ENCODE data around the gene SCN3B. TPM values are rescaled to one million over a fixed set of nuclear protein-coding genes. Genes with fewer than 3 reads are reported as not detected.

SCN3B gene
- total and polyA plus RNA-seq, 9 of the 15 experiments (the other 6 are each of a cell fraction or from before 2014, with no cell fraction given): 0.01 to 0.15 (median 0.04) TPM; not detected in 6

DNA sequence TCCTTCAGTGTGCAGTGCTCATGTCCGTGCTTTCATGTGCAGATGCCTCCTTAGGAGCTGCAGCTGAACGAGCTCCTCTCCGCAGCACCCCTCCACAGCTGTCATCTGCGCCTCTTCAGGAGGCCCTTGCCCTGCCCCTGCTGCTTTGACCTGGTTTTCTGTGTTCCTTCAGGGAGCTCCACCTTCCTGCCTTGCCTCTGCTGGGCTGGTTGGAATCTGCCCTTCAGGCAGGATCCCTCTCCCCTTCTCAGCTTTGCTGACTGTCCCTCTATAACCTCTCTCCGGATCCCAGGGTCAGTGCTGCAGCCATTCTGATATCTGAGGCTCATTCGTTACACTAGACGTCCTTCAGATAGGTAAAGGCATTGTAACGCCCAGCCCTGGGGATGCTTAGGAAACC is 67.9 kb downstream of the SCN3B start:
- in situ Hi-C loops (cut with MboI): no loop called here
- H3K4me3 ChIP-seq: no peak overlapping the region
- no TSS peak for BruUV-seq (replicated peaks)
- intact Hi-C loops (cut with micrococcal nuclease): no loop called here
- H3K79me2 ChIP-seq (ENCODE audit: control insufficient read depth, insufficient read depth, low read length): no peaks in the 10 kb centered on the region
- POLR2A ChIA-PET: interaction anchor here (0.6 kb wide), 1 partner anchor 11 kb away, joined by 4 read pairs; no protein-coding TSS in a partner anchor
- H2AFZ ChIP-seq (ENCODE audit: low read depth, low read length): no peak overlapping the region
- no peak overlapping the region; a peak in 1 of 4 replicates for H3K9ac ChIP-seq (ENCODE audit: insufficient read depth in 1 of 2, low read depth in 2 of 2, low read length in 2 of 2)
- ATAC-seq: no peak
- H3K36me3 ChIP-seq (ENCODE audit: control insufficient read depth, insufficient read depth, low read length): no peaks in the 10 kb centered on the region
- H3K27me3 ChIP-seq (ENCODE audit: control insufficient read depth in 2 of 2, insufficient read depth in 2 of 2, low read length in 2 of 2): peaks cover 2 to 49% of the 10 kb centered on the region in 2 experiments; a peak in 4 of 5 replicates
- WGBS (ENCODE audit: insufficient coverage, low coverage, missing lambda C conversion rate): under 1% methylated on average over 8 of the region's 8 CpGs
- DNase-seq (ENCODE audit: extremely low read depth in 1 of 4, low spot score in 3 of 4): no peak
- no peak overlapping the region for H3K4me2 ChIP-seq (ENCODE audit: insufficient read depth, low read length)
- no peaks in the 10 kb centered on the region for H3K9me3 ChIP-seq (replicated peaks; ENCODE audit: control insufficient read depth, insufficient read depth, low read depth, low read length)
- no peak overlapping the region for H3K27ac ChIP-seq (ENCODE audit: extremely low read depth, low read depth, low read length)
- no peak for FAIRE-seq
- H3K9me1 ChIP-seq (ENCODE audit: control insufficient read depth, insufficient read depth, low read length): no peaks in the 10 kb centered on the region
- CTCF ChIA-PET (ENCODE audit: low intra/inter-chr PET ratio): no interaction called here
- no peaks in the 10 kb centered on the region for H3K4me1 ChIP-seq (replicated peaks in 1 of 2; ENCODE audit: control insufficient read depth in 2 of 2, insufficient read depth in 2 of 2, low read length in 2 of 2)
- H4K20me1 ChIP-seq (replicated peaks; ENCODE audit: control insufficient read depth, insufficient read depth, low read length): peaks cover 5% of the 10 kb centered on the region; the same call in 1 of the 2 replicates
- TF ChIP-seq TCF7L2 (IDR thresholded peaks at IDR 0.05; ENCODE audit: low read depth, low read length) (no peak), ZNF583 (CRISPR knock-in tag; IDR thresholded peaks at IDR 0.05) (no peak), C11orf30 (IDR thresholded peaks at IDR 0.05; ENCODE audit: low read depth) (no peak), ZNF324 (CRISPR knock-in tag; IDR thresholded peaks at IDR 0.05) (no peak), ZNF232 (CRISPR knock-in tag; IDR thresholded peaks at IDR 0.05) (no peak), RBM15 (IDR thresholded peaks at IDR 0.05; ENCODE audit: insufficient read depth, low read length) (no peak), MEF2D (tag; conservative IDR thresholded peaks at IDR 0.05; ENCODE audit: low read depth) (no peak), KLF13 (tag; IDR thresholded peaks at IDR 0.05; ENCODE audit: borderline replicate concordance, low read depth) (no peak), FOXA1 (IDR thresholded peaks at IDR 0.05; ENCODE audit: borderline replicate concordance) (no peak), CBFA2T3 (IDR thresholded peaks at IDR 0.05) (no peak), IFI16 (CRISPR knock-in tag; IDR thresholded peaks at IDR 0.05) (no peak), CEBPG (CRISPR knock-in tag; IDR thresholded peaks at IDR 0.05) (no peak), CEBPG (tag; conservative IDR thresholded peaks at IDR 0.05 in 1 of 2, IDR thresholded peaks at IDR 0.05 in 1 of 2) (no peak), ELF1 (tag; IDR thresholded peaks at IDR 0.05) (no peak), RAD51 (IDR thresholded peaks at IDR 0.05; ENCODE audit: borderline replicate concordance, low read depth) (no peak)
- TF ChIP-seq, protein P1, sequence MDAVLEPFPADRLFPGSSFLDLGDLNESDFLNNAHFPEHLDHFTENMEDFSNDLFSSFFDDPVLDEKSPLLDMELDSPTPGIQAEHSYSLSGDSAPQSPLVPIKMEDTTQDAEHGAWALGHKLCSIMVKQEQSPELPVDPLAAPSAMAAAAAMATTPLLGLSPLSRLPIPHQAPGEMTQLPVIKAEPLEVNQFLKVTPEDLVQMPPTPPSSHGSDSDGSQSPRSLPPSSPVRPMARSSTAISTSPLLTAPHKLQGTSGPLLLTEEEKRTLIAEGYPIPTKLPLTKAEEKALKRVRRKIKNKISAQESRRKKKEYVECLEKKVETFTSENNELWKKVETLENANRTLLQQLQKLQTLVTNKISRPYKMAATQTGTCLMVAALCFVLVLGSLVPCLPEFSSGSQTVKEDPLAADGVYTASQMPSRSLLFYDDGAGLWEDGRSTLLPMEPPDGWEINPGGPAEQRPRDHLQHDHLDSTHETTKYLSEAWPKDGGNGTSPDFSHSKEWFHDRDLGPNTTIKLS (IDR thresholded peaks at IDR 0.05; ENCODE audit: borderline replicate concordance, low read depth): no peak
- TF ChIP-seq, protein P2, sequence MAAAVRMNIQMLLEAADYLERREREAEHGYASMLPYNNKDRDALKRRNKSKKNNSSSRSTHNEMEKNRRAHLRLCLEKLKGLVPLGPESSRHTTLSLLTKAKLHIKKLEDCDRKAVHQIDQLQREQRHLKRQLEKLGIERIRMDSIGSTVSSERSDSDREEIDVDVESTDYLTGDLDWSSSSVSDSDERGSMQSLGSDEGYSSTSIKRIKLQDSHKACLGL (CRISPR knock-in tag; IDR thresholded peaks at IDR 0.05; ENCODE audit: borderline replicate concordance, poor library complexity, severe bottlenecking): no peak
